Erythroblast (primary cell): ENCODE data around the gene NPHP4.

Experiments used
- GATA1 ChIP-seq: IDR thresholded peaks from 2 replicates; pipeline ENCODE4 v1.6.1; 2011; ENCODE audit warnings: low read depth, mild to moderate bottlenecking, control low read depth, low read length, moderate library complexity
- POLR2A ChIP-seq: IDR thresholded peaks from 2 replicates; pipeline ENCODE4 v1.6.1; 2011; ENCODE audit warnings: mild to moderate bottlenecking, low read length

DNA sequence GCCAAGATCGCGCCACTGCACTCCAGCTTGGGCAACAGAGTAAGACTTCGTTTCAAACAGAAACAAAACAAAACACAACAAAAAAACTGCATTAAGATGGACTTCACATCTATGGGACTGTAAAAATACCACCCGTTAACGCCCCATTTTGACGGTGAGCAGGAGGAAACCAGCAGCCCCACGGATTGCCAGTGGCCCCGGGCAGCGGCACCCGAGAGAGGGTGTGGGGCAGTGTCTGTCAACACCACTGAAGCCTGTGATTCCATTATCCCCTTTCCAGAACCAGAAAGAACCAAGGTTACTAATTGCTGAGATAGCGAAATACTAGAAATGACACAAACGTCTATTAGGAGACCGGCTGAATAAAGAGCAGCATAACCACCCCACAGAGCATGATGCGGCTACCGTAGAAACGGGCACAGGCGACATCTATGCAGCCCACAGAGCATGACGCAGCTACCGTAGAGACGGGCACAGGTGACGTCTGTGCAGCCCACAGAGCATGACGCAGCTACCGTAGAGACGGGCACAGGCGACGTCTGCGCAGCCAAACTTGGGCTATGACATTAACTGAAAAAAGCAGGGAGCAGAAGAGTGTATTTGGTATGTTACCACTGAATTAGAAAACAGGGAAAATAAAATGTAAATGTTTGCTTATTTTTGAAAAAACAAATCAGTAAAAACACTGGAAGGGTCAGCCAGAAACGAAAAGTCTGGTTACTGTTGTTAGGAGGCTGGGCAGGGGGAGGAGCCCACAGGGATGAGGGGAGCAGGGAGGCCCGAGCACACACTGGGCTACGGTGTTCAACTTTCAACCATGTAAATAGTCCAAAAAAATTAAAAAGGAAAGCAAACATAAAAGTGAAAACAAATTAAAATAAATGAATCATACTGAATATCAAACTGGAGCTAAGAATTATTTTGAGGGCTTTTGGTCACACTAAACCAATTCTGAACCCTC lies 96.5 kb downstream of the NPHP4 start:
- TF ChIP-seq POLR2A (no peak), GATA1 (no peak)
